Stimulated activated naive CD4-positive, alpha-beta T cell treated with Interleukin-2 at 50 U/mL for 16 hours (primary cell): Measurements from ENCODE around the gene AGK.
"Not testable (repeated sequence)": the region's sequence is repeated elsewhere in the genome, so short reads cannot be mapped to it uniquely, and the experiment has no call there.

Experiments used
- DNase-seq: peaks from one replicate; lab custom pipeline; 2025; lab: John Stamatoyannopoulos, UW

The AGK gene

DNA sequence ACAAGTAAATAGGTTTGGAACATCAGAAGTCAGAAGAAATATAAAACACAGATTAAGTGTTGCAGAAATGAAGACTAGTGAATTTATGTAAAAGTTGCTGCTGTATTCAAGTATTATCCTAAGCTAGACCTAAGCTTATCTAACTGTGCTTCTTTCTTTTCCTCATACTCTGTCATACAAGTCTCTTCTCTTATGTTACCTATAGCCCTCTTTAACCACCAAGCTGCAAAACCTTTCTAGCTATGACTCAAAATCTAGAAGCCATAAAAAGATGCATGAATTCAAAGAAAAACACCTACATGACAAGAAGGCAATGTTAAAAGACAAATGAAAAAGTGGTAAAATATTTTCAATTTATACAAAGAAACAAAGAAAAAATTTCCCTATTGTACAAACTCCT is 127.8 kb downstream of the AGK start:
- DNase-seq, result no peak

DNA sequence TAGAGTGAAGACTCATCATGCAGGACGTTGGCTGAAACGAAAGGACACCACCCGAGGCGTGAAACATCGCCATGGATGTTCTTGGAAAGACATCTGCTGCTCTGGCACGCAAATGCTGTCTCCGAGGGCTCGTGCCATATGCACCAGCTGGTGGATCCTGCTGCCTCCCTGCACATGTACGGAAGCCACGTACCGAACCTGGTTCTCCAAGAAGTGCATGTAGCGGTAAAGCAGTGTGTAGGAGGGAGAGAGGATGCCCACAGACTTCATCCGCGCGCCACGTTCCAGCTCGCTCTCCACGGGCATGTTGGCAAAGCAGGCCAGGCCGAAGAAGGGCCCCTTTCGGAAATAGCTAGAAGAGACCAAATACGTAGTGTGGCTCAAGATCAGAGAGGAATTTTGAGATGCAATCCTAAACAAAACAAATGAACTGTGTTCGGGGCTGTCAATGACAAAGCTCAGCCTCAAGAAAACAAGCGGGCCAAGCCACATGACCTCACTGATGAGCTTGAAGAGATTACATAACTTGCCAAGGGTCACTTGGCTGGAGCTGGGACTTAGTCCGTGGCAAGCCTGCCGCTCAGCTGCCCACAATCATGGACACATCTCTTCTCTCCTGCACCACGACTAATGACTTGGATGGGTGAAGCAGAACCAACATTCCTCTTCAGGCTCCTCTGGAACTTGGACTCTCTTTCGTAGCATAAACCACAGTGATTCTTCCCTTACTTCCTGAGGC is 134.2 kb downstream of the AGK start:
- no peak for DNase-seq

- no peak for DNase-seq
Measured at GRCh38 chr7:141686074-141686473, 134.9 kb downstream of the AGK start.

GRCh38 chr7:141686670-141687069 is 135.5 kb downstream of the AGK start:
- no peak for DNase-seq

DNA sequence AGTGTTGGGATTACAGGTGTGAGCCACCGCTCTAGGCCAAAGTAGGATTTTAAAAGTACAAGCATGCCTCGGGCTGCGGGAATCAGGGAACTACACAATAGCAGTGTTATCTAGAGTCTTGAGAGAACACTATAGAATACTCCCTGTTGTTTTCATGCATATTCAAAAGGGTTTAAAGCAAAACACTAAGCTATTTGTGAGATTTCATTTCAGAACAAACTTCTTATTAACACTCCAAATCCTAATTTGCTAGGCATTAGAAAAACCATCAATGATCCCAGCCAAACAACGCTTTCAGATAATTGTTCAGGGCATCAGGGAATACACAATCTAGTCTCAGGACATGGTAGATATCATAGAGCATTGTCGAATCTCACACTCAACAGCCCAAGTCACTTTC is 136.8 kb downstream of the AGK start:
- DNase-seq, result no peak

DNA sequence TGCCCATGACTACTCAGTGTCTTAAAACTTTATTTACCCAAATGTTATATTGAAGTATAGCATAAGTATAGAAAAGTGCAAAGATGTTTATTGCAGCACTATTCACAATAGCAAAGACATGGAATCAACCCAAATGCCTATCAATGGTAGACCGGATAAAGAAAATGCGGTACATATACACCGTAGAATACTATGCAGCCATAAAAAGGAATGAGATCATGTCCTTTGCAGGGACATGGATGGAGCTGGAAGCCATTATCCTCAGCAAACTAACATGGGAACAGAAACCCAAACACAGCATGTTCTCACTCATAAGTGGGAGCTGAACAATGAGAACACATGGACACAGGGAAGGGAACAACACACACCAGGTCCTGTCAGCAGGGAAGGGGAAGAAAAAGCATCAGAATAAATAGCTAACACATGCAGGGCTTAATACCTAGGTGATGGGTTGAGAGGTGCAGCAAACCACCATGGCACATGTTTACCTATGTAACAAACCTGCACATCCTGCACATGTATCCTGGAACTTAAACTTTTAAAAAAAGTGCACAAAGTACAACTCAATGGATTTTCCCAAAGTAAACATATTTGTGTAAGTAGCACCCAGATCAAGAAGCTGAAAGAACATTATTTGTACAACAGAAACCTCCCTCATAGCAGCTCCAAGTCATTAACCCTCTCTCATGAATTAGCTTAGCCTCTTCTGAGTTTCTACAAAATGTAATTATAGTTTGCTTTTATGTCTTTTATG is 138.0 kb downstream of the AGK start:
- not testable (repeated sequence) for DNase-seq

GRCh38 chr7:141691540-141691939 is 140.3 kb downstream of the AGK start:
- DNase-seq, result no peak

DNA sequence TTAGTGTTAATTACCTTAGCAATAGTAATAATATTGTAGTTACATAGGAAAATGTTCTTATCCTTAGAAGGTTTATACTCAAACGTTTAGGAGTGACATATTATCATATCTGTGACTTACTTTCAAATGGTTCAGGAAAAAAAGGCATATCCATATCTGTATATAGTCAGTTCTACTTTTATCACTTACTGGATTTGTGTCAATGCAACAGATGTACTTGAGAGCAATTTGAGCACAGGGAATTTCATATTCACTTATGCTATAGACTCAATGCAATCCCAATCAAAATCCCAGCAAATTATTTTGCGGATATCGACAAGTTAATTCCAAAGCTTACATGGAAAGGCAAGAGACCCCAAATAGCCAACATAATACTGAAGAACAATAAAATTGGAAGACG is 140.8 kb downstream of the AGK start:
- no peak for DNase-seq

GRCh38 chr7:141693082-141693481 is 141.9 kb downstream of the AGK start:
- DNase-seq, result no peak

DNA sequence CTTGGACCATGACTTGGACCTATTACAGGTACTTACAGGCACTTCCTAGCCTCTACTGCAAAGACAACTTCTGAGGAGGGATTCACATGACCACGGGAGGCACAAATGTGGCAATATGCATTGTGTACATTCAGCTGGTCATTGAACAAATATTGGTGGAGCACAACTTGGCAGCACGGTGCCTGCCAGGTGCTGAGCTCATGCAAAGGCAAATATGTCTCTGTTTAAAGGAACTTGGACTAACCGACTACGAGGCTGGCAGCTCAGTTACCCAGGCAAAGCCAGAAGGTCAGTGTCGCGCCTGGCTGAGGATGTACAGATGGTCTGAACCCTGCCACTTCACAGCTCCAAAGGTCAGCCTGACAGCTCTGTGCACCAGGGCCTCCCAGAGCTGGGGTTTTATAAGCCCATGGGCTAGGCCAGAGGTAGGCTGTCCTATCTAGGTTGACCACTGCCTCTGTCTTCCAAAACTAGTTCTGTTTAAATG is 144.6 kb downstream of the AGK start:
- DNase-seq, result no peak

DNA sequence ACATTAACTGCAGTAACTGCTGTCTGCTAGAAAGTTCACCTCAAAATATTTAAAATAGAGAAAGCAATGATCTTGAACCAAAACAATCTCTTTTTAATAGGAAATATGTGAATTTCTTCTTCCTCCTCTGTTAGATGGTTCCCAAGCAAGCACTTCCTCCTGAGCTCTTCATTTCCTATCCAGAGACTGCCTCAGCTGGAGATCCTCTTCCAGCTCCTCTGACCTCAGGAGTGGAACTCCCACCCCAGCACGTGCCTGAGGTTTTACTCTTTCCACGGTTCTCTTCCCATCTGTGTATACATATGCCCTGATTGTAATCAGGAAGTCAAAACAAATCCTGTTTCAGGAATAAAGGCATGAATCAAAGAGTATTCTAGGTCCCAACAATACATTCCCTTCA is 145.1 kb downstream of the AGK start:
- no peak for DNase-seq

- no peak for DNase-seq
Measured at GRCh38 chr7:141697211-141697871, 146.1 kb downstream of the AGK start.

DNA sequence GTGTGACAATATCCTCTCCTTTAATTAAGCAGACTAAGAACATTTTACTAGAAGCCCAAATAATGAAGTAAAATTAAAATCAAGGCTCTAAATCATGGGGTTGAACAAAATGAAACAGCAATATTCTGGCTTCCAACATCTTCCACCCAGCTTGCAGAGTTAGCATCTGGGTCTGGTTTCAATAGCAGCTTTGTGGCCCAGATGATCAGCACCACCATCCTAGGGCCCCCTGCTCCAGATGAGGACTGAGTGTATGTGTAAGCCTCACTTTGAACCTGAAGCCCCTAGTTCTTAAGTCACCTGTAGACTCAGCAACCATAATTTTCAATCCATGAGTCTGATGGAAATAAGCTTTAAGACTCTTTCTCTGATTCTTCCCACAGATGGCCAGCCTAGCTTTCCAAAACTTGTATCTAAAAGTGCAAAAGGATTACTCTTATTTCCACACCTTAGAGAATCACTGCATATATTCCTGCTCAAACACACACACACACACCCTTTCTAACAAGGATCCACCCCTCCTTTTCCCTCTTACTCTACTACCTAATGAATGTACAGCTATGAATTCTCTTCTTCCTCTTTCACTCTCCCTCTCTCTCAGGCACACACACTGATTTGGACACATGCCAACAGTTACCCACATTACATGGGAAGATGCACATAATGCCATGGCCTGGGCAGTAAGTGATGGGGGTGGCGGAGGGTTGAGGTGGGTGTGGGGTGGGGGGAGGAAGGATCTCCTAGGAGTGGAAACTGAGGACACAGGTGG is 147.2 kb downstream of the AGK start:
- DNase-seq, result no peak

- no peak for DNase-seq
Measured at GRCh38 chr7:141699860-141700259, 148.7 kb downstream of the AGK start.

- no peak for DNase-seq
Measured at GRCh38 chr7:141700296-141700847, 149.2 kb downstream of the AGK start.

DNA sequence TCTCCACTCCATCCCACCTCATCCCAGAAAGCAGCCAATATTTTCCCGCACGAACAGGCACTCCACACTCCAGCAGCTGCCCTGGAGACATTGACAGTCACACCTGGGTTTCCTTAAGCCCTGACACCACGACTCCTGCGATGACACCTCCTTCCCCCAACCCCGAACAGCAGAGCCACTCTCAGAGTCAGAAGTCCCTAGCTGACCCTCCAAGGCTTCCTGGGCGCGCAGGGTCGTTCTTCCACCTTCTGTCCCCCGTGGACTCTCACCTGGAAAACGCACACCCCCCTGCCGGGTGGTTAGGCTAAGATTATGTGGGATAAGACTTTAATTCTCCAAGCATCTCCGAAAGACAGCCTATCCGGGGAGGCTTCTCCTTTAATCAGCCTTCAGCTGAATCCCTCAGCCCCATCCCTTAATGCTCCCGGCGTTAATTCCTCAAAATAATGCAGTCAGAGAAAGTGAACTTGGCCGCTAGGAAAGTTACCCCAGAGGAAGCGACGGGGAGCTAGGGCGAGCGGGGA is 149.7 kb downstream of the AGK start:
- DNase-seq, result no peak

- peak; percentile 67 for DNase-seq
Measured at GRCh38 chr7:141701489-141702046, 150.4 kb downstream of the AGK start.

- DNase-seq, result peak; percentile 55
Measured at GRCh38 chr7:141702047-141702567, 150.9 kb downstream of the AGK start, which contains the start of gene DENND11. DENND11 (minus strand) TSS chr7:141702166; CDS start chr7:141702153, 13 bp downstream.

- DNase-seq, result no peak
Measured at GRCh38 chr7:141702892-141703291, 151.7 kb downstream of the AGK start.

DNA sequence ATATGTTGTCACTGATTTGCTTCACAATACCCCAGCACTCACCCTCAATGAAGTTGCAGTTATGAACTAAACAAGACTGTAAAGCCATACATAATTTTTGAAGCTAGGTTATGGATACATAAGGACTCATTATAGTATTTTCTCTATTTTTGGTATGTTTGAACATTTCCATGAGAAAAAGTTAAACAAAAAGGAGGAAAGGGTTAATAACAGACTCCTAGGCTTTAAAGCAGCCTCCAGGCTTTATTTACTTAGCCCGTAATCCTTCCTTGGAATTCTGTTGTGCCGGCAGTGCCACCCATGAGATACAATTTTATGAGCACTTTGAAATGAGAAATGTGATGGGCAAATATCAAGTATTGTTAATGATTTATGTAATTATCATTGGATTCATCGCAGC is 152.9 kb downstream of the AGK start:
- no peak for DNase-seq

- no peak for DNase-seq
Measured at GRCh38 chr7:141704741-141705140, 153.5 kb downstream of the AGK start.
